Measurements from ENCODE around the gene RGS8. TPM values are rescaled to one million over a fixed set of nuclear protein-coding genes. Genes with fewer than 3 reads are reported as not detected.

RGS8 gene
- polyA plus RNA-seq, 1 experiment = not detected

DNA sequence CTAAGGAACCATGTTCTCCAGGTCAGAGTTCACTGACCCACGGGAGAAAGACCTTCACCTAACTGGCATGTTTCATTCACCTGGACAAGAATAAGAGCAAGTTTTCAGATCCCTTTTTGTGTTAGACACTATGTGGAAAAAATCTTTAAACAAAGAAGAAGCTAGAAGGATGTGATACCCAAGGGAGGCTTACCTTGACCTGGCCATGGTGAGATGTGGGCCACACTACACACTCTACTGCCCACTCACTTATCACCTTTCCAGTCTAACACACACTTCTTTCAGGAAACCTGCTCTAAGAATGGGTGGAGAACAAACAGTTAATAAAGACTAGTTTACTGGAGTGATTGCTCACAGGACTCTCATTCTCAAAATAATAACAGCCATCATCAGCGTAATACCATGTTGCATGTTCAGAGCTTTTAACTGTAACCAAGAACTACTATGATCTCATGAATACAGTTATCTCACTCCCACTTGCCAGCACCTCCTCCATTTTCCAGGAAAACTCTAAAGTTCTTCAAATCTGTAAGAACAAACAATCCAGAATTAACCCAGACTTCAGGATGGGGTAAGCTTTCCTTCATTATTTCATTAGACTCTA, 1.4 kb downstream of the RGS8 start:
- no peaks in the 10 kb centered on the region for H3K36me3 ChIP-seq (ENCODE audit: control insufficient read depth, insufficient read depth, low read length)
- no peak overlapping the region for H3K4me3 ChIP-seq (ENCODE audit: low read depth, low read length)
- peaks cover 5% of the 10 kb centered on the region for H3K27me3 ChIP-seq (ENCODE audit: control insufficient read depth, insufficient read depth, low read length)
- CTCF ChIA-PET = interaction anchor here (1.3 kb wide), 1 partner anchor 17 kb away, joined by 3 read pairs; no protein-coding TSS in a partner anchor
- TF ChIP-seq, protein P1, sequence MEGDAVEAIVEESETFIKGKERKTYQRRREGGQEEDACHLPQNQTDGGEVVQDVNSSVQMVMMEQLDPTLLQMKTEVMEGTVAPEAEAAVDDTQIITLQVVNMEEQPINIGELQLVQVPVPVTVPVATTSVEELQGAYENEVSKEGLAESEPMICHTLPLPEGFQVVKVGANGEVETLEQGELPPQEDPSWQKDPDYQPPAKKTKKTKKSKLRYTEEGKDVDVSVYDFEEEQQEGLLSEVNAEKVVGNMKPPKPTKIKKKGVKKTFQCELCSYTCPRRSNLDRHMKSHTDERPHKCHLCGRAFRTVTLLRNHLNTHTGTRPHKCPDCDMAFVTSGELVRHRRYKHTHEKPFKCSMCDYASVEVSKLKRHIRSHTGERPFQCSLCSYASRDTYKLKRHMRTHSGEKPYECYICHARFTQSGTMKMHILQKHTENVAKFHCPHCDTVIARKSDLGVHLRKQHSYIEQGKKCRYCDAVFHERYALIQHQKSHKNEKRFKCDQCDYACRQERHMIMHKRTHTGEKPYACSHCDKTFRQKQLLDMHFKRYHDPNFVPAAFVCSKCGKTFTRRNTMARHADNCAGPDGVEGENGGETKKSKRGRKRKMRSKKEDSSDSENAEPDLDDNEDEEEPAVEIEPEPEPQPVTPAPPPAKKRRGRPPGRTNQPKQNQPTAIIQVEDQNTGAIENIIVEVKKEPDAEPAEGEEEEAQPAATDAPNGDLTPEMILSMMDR (IDR thresholded peaks at IDR 0.05; ENCODE audit: insufficient read depth, low read depth, low read length) = no peak
- POLR2A ChIA-PET = no interaction called here
- DNase-seq (ENCODE audit: low read depth) = no peak

DNA sequence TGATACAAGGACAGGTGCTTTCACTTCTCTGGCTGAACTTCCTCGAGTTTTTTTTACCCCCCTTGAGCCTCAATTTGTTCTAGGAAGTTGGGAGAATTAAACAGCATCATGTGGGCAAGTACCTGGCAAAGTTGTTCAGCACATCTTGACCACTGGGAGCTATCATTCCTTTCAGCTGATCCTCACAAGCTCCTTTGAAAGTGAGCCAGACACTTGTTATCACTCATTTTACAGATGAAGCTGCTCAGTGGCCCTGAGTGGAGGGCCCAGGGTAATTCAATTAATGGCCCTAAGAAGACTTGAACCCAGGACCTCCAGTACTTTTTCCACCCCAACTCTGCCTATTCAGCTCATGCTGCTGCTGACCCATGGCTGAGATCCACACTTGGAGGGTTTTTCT, 2.0 kb downstream of the RGS8 start:
- H3K36me3 ChIP-seq (ENCODE audit: control insufficient read depth, insufficient read depth, low read length) = no peaks in the 10 kb centered on the region
- H3K27me3 ChIP-seq (ENCODE audit: control insufficient read depth, insufficient read depth, low read length) = peaks cover 5% of the 10 kb centered on the region
- CTCF ChIA-PET = interaction anchor here (1.3 kb wide), 1 partner anchor 16 kb away, joined by 3 read pairs; no protein-coding TSS in a partner anchor
- no peak for DNase-seq (ENCODE audit: low read depth)
- TF ChIP-seq, protein P1 (IDR thresholded peaks at IDR 0.05; ENCODE audit: insufficient read depth, low read depth, low read length) = no peak
- no peak overlapping the region for H3K4me3 ChIP-seq (ENCODE audit: low read depth, low read length)
- POLR2A ChIA-PET = no interaction called here

DNA sequence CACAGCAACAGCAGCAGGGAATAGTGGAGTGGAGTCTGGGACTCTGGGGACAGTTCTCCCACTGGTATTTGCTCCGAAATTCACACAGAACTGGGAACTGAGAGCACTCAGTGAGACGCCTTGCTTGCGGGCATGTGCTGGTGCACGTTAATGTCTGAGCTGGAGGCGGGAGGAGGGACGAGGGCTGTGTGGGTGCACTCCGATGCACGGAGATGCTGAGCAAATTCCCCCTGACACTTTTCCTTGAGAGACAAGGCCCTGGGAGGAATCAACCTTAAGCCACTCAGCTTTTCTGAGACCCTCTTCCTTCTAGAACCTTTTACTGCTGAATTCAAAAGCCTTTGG, 2.8 kb downstream of the RGS8 start:
- TF ChIP-seq, protein P1 (IDR thresholded peaks at IDR 0.05; ENCODE audit: insufficient read depth, low read depth, low read length) = no peak
- Histone ChIP-seq H3K4me3 (ENCODE audit: low read depth, low read length) (no peak overlapping the region), H3K36me3 (ENCODE audit: control insufficient read depth, insufficient read depth, low read length) (no peaks in the 10 kb centered on the region), H3K27me3 (ENCODE audit: control insufficient read depth, insufficient read depth, low read length) (peaks cover 5% of the 10 kb centered on the region)
- ChIA-PET CTCF (no interaction called here), POLR2A (no interaction called here)
- DNase-seq (ENCODE audit: low read depth) = no peak

DNA sequence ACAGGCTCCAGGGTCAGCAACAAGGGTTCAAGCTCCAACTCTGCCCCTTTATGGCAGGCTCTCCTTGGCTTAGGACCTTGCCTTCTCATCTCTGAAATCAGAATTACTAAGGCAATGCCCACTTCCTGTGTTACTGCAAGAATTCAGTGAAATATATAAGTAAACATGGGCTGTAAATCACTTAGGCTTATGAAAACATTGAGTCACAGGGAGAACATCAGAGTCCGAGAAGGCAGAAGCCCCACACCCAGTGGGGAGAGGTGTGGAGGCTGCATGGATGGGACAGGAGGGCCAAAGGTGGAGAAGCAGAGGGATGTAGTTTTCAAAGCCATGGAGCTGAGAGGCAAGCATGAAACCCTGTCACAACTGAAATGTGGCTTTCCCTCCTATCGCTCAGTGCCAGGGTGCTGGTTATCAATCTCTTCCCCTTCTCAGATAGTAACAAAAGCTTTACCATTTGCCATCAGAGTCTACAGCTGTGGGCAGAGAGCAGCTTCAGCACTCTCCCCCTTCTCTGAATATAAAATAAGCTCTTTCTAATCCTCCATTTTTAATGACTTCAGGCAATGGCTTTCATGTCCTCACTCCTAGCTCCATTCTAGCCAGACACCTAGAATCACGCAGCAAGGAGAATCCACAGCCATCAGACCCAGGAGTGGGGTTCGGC, 3.4 kb downstream of the RGS8 start:
- no peak overlapping the region for H3K4me3 ChIP-seq (ENCODE audit: low read depth, low read length)
- CTCF ChIA-PET = no interaction called here
- no peaks in the 10 kb centered on the region for H3K36me3 ChIP-seq (ENCODE audit: control insufficient read depth, insufficient read depth, low read length)
- POLR2A ChIA-PET = no interaction called here
- H3K27me3 ChIP-seq (ENCODE audit: control insufficient read depth, insufficient read depth, low read length) = peaks cover 2% of the 10 kb centered on the region
- TF ChIP-seq, protein P1 (IDR thresholded peaks at IDR 0.05; ENCODE audit: insufficient read depth, low read depth, low read length) = no peak
- no peak for DNase-seq (ENCODE audit: low read depth)

DNA sequence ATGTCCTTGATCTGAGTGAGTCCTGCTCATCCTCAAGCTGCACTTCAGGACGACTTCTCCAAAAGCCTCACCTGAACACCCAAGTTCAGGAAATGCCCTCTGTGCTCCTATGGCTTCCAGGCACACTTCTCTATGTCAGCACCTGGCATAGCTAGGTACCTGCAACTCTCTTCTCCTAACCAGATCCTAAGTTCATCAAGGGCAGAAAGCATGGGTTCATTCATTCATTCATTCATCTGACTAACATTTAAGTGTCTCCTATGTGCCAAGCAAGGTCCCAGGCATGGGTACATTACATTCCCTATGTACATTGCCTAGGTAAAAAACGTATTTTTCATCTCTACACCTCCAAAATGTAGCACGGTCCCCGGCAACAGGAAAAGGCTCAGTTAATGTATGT, 4.0 kb downstream of the RGS8 start:
- ChIA-PET CTCF (no interaction called here), POLR2A (no interaction called here)
- Histone ChIP-seq H3K36me3 (ENCODE audit: control insufficient read depth, insufficient read depth, low read length) (no peaks in the 10 kb centered on the region), H3K4me3 (ENCODE audit: low read depth, low read length) (no peak overlapping the region), H3K27me3 (ENCODE audit: control insufficient read depth, insufficient read depth, low read length) (peaks cover 2% of the 10 kb centered on the region)
- TF ChIP-seq, protein P1 (IDR thresholded peaks at IDR 0.05; ENCODE audit: insufficient read depth, low read depth, low read length) = no peak
- no peak for DNase-seq (ENCODE audit: low read depth)

All from BJ (cell line).